ENCODE measurements around the gene CORO7.

- no peak for TF ChIP-seq CTCF (IDR thresholded peaks at IDR 0.05; ENCODE audit: low read depth, low read length, poor library complexity, severe bottlenecking)
- TF ChIP-seq EZH2phosphoT487 (IDR thresholded peaks at IDR 0.05; ENCODE audit: borderline replicate concordance, low read length) = no peak
Measured at GRCh38 chr16:4383591-4384444, 32.6 kb downstream of the CORO7 start.

Measured in DOHH2 (cell line).